ENCODE results near the gene FLRT3.

The FLRT3 gene

DNA sequence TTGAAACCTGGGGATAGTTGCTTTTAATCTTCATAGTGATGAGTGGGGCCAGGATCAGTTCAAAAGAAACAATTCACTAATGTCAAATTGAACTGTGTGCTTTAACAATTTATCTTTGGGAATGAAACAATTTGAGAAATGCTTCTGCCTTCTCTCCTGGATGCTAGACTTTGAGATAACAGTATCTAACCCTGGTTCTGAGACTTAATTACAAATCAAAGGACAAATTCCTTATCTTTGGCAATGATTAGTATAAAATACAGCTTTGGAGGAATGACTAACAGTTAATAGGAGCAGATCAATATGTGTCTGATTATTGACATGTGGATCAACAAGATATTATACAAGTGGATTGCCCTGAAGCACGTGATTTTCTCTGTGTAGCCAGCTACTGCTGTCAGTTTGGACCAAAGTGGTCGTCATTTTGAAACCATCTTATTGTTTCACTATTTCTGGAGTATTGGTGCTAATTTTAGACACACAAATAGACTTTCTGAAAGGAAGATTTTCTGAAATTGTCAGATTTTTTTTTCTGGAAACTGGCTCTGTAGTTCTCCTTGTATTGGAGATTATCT is 6.2 kb upstream of the FLRT3 start:
- Histone ChIP-seq H3K27me3 (ENCODE audit: insufficient read depth, low read length) (no peaks in the 10 kb centered on the region), H2AFZ (ENCODE audit: low read depth, low read length) (no peak overlapping the region), H3K4me1 (ENCODE audit: insufficient read depth, low read length) (peaks cover 2% of the 10 kb centered on the region), H3K9me3 (ENCODE audit: low read length) (no peaks in the 10 kb centered on the region), H3K4me3 (ENCODE audit: low read length) (no peak overlapping the region), H3K36me3 (ENCODE audit: insufficient read depth, low read length) (no peaks in the 10 kb centered on the region)

DNA sequence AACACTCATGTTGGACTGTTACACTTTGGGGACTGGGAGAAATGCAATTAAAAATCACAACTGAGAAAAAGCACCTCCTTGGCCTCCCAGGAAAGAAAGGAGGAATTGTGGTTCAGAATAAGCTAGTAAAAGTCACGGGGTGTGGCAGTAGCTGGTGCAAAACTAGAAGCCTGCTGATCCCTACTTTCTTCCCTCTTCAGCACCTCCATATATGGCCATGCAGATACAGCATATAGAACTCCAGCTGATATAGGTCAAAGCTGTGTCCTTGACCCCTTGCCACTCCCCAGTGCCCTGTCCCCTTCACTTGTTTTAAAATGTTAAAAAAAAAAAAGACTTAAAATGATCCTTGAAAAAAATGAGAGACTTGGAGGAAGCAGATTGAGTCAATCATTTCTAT is 5.5 kb upstream of the FLRT3 start:
- no peaks in the 10 kb centered on the region for H3K36me3 ChIP-seq (ENCODE audit: insufficient read depth, low read length)
- H3K27me3 ChIP-seq (ENCODE audit: insufficient read depth, low read length) = no peaks in the 10 kb centered on the region
- peaks cover 2% of the 10 kb centered on the region for H3K4me1 ChIP-seq (ENCODE audit: insufficient read depth, low read length)
- H2AFZ ChIP-seq (ENCODE audit: low read depth, low read length) = no peak overlapping the region
- no peak overlapping the region for H3K4me3 ChIP-seq (ENCODE audit: low read length)
- H3K9me3 ChIP-seq (ENCODE audit: low read length) = no peaks in the 10 kb centered on the region

GRCh38 chr20:14341801-14342200 is 4.4 kb upstream of the FLRT3 start:
- H3K4me1 ChIP-seq (ENCODE audit: insufficient read depth, low read length) = peaks cover 2% of the 10 kb centered on the region
- no peak overlapping the region for H3K4me3 ChIP-seq (ENCODE audit: low read length)
- no peaks in the 10 kb centered on the region for H3K36me3 ChIP-seq (ENCODE audit: insufficient read depth, low read length)
- H3K27me3 ChIP-seq (ENCODE audit: insufficient read depth, low read length) = no peaks in the 10 kb centered on the region
- no peaks in the 10 kb centered on the region for H3K9me3 ChIP-seq (ENCODE audit: low read length)
- H2AFZ ChIP-seq (ENCODE audit: low read depth, low read length) = no peak overlapping the region

DNA sequence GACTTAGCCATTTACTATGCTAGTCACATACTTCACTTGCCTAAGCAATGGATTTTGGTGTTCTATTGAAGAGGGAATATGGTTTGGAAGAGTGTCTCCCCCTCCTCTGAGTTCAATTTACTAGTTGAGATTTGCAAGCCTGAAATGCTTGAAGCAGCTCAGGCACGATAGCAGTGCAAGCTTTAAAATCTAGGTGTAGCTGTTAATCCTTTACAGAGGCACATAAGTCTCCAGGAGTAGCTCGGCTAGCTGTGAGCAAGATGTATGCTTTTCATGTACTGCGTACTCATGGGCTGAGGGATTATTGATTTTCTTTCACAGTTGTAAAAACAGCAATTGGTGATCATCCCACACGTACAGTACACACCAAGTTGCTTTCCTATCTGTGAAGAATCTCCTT is 726 bp downstream of the FLRT3 start:
- Histone ChIP-seq H3K4me3 (ENCODE audit: low read length) (peak overlapping the region; percentile 68), H2AFZ (ENCODE audit: low read depth, low read length) (no peak overlapping the region), H3K27me3 (ENCODE audit: insufficient read depth, low read length) (no peaks in the 10 kb centered on the region), H3K4me1 (ENCODE audit: insufficient read depth, low read length) (peaks cover 32% of the 10 kb centered on the region), H3K36me3 (ENCODE audit: insufficient read depth, low read length) (no peaks in the 10 kb centered on the region), H3K9me3 (ENCODE audit: low read length) (no peaks in the 10 kb centered on the region)

DNA sequence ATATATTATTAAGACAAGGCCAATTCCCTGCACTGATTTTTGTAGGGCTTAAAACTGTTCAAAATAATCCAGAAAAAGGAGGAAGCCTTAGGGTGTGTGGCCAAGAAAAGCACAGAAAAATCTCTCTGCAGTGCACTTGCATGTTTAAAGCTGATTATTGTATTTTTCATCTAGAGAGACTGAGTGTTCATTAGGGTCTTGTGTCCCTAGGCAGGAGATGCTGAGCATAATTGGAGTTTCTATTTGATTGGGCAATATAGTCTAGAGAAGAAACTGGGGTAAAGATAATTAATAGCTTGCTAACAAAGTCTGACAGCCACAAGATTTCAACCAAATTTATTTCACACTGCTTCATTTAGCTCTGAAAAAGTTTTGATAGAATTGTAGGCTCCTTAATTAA is 2.4 kb downstream of the FLRT3 start:
- H3K9me3 ChIP-seq (ENCODE audit: low read length) = no peaks in the 10 kb centered on the region
- H3K4me3 ChIP-seq (ENCODE audit: low read length) = peak overlapping the region; percentile 68

DNA sequence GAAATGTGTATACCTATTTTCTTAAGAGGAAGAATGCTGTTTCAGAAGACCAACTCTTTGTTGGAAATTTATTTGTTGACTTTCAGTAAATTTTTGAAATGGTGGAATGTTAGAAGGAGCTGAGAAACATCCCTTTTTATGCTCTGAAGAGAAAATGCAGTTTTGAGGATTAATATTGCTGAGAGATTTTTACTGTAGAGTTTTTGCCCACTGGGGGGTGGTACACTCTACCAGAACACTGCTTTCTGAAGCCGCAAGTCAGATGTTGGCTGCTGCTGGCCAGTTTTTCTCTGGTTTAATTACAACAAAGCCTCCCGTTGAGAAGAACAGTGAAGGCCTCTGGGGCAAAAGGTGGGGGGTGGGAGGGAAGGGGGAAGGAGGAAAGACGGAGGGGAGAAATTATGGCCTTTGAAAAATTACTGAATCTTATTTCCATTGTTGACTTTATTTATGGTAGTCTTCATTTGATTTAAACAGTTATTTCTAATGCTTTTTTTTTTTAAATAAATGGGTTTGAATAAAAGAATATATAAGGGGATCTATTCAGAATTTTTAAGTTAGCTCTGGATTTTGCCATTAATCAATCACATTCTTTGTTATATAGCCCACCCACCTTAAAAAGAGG is 3.0 kb downstream of the FLRT3 start:
- peak overlapping the region; percentile 68 for H3K4me3 ChIP-seq (ENCODE audit: low read length)
- H3K4me1 ChIP-seq (ENCODE audit: insufficient read depth, low read length) = peaks cover 36% of the 10 kb centered on the region
- no peaks in the 10 kb centered on the region for H3K9me3 ChIP-seq (ENCODE audit: low read length)
- no peaks in the 10 kb centered on the region for H3K27me3 ChIP-seq (ENCODE audit: insufficient read depth, low read length)
- H2AFZ ChIP-seq (ENCODE audit: low read depth, low read length) = no peak overlapping the region
- H3K36me3 ChIP-seq (ENCODE audit: insufficient read depth, low read length) = no peaks in the 10 kb centered on the region

More for the DNA sequence above, 2.4 kb downstream of the FLRT3 start:
- no peaks in the 10 kb centered on the region for H3K27me3 ChIP-seq (ENCODE audit: insufficient read depth, low read length)
- no peaks in the 10 kb centered on the region for H3K36me3 ChIP-seq (ENCODE audit: insufficient read depth, low read length)
- H2AFZ ChIP-seq (ENCODE audit: low read depth, low read length) = no peak overlapping the region
- peaks cover 36% of the 10 kb centered on the region for H3K4me1 ChIP-seq (ENCODE audit: insufficient read depth, low read length)

- Histone ChIP-seq H3K36me3 (ENCODE audit: insufficient read depth, low read length) (peaks cover under 1% of the 10 kb centered on the region), H3K9me3 (ENCODE audit: low read length) (no peaks in the 10 kb centered on the region), H2AFZ (ENCODE audit: low read depth, low read length) (no peak overlapping the region), H3K4me3 (ENCODE audit: low read length) (peak overlapping the region; percentile 68), H3K4me1 (ENCODE audit: insufficient read depth, low read length) (peaks cover 36% of the 10 kb centered on the region), H3K27me3 (ENCODE audit: insufficient read depth, low read length) (no peaks in the 10 kb centered on the region)
Measured at GRCh38 chr20:14333721-14334120, 3.7 kb downstream of the FLRT3 start.

GRCh38 chr20:14332866-14333265 is 4.5 kb downstream of the FLRT3 start:
- H2AFZ ChIP-seq (ENCODE audit: low read depth, low read length) = no peak overlapping the region
- H3K27me3 ChIP-seq (ENCODE audit: insufficient read depth, low read length) = no peaks in the 10 kb centered on the region
- H3K4me1 ChIP-seq (ENCODE audit: insufficient read depth, low read length) = peaks cover 36% of the 10 kb centered on the region
- H3K4me3 ChIP-seq (ENCODE audit: low read length) = peak overlapping the region; percentile 68
- peaks cover 9% of the 10 kb centered on the region for H3K36me3 ChIP-seq (ENCODE audit: insufficient read depth, low read length)
- H3K9me3 ChIP-seq (ENCODE audit: low read length) = peaks cover 2% of the 10 kb centered on the region

DNA sequence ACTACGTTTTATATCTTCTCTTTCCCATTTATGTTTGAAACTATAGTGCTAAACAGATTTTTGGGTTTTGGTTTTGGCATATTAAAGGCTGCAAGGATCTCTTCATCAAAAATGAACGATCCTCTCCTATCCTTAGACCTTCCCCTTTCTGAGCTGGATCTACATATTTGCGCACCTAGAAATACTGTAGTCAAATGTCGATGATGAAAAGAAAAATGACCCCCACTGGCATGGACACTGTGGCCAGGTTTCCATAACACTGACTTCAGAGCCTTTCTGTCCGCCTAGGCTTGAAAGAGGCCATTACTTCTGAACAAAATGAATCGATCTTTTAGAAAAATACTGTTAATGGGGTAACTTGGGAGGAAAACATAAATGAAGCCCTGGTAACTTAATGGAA is 5.8 kb downstream of the FLRT3 start:
- H2AFZ ChIP-seq (ENCODE audit: low read depth, low read length) = no peak overlapping the region
- no peak overlapping the region for H3K4me3 ChIP-seq (ENCODE audit: low read length)
- H3K9me3 ChIP-seq (ENCODE audit: low read length) = peaks cover 2% of the 10 kb centered on the region
- H3K27me3 ChIP-seq (ENCODE audit: insufficient read depth, low read length) = no peaks in the 10 kb centered on the region
- H3K4me1 ChIP-seq (ENCODE audit: insufficient read depth, low read length) = peaks cover 36% of the 10 kb centered on the region
- peaks cover 19% of the 10 kb centered on the region for H3K36me3 ChIP-seq (ENCODE audit: insufficient read depth, low read length)

- Histone ChIP-seq H3K9me3 (ENCODE audit: low read length) (no peaks in the 10 kb centered on the region), H2AFZ (ENCODE audit: low read depth, low read length) (no peak overlapping the region), H3K27me3 (ENCODE audit: insufficient read depth, low read length) (no peaks in the 10 kb centered on the region), H3K4me3 (ENCODE audit: low read length) (no peak overlapping the region), H3K36me3 (ENCODE audit: insufficient read depth, low read length) (peaks cover 3% of the 10 kb centered on the region), H3K4me1 (ENCODE audit: insufficient read depth, low read length) (no peaks in the 10 kb centered on the region)
Measured at GRCh38 chr20:14319704-14320103, 17.7 kb downstream of the FLRT3 start.

- H3K27me3 ChIP-seq (ENCODE audit: insufficient read depth, low read length) = peaks cover 13% of the 10 kb centered on the region
- H3K9me3 ChIP-seq (ENCODE audit: low read length) = peaks cover 3% of the 10 kb centered on the region
- no peak overlapping the region for H3K4me3 ChIP-seq (ENCODE audit: low read length)
- no peaks in the 10 kb centered on the region for H3K4me1 ChIP-seq (ENCODE audit: insufficient read depth, low read length)
- H2AFZ ChIP-seq (ENCODE audit: low read depth, low read length) = no peak overlapping the region
- no peaks in the 10 kb centered on the region for H3K36me3 ChIP-seq (ENCODE audit: insufficient read depth, low read length)
Measured at GRCh38 chr20:14313341-14314020, 23.9 kb downstream of the FLRT3 start.

DNA sequence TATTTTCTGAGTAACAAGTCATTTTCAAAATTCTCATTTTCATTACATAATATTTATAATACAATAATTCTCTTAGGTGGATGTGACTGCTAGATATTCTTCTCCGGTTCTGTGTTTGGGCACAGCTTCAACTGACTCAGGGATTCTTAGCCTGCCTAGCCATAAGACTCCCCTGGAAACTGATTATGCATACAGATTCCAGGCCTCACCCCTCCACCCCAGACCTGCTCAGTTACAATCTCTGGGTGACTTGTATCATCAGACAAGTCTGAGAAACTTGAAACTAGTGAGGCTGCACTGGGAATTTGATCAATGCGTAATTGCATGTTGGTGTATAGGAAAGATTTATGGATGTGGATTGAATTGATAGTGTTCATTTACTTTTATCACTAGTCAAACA is 25.4 kb downstream of the FLRT3 start:
- Histone ChIP-seq H3K36me3 (ENCODE audit: insufficient read depth, low read length) (no peaks in the 10 kb centered on the region), H3K27me3 (ENCODE audit: insufficient read depth, low read length) (peaks cover 24% of the 10 kb centered on the region), H2AFZ (ENCODE audit: low read depth, low read length) (no peak overlapping the region), H3K4me3 (ENCODE audit: low read length) (no peak overlapping the region), H3K4me1 (ENCODE audit: insufficient read depth, low read length) (no peaks in the 10 kb centered on the region), H3K9me3 (ENCODE audit: low read length) (peaks cover 5% of the 10 kb centered on the region)

GRCh38 chr20:14310977-14311627 is 26.3 kb downstream of the FLRT3 start:
- Histone ChIP-seq H3K27me3 (ENCODE audit: insufficient read depth, low read length) (peaks cover 32% of the 10 kb centered on the region), H3K4me1 (ENCODE audit: insufficient read depth, low read length) (no peaks in the 10 kb centered on the region), H2AFZ (ENCODE audit: low read depth, low read length) (no peak overlapping the region), H3K4me3 (ENCODE audit: low read length) (no peak overlapping the region), H3K9me3 (ENCODE audit: low read length) (peaks cover 5% of the 10 kb centered on the region), H3K36me3 (ENCODE audit: insufficient read depth, low read length) (no peaks in the 10 kb centered on the region)

All from neuron (in vitro differentiated cells).